Femur (tissue), 1 donor: ENCODE measurements around the gene CCT3.

Source experiments
- DNase-seq: peaks from one replicate; pipeline ENCODE4 v3.0.0-alpha.2; 2017

The CCT3 gene

GRCh38 chr1:156276966-156277381 lies 61.1 kb downstream of the CCT3 start:
- no peak for DNase-seq

- no peak for DNase-seq
Observed at GRCh38 chr1:156276532-156276931, 61.6 kb downstream of the CCT3 start.

GRCh38 chr1:156270314-156270713 lies 67.8 kb downstream of the CCT3 start:
- no peak for DNase-seq

GRCh38 chr1:156268336-156268735 lies 69.8 kb downstream of the CCT3 start:
- no peak for DNase-seq

- DNase-seq = no peak
Observed at GRCh38 chr1:156266051-156266450, 72.0 kb downstream of the CCT3 start.

GRCh38 chr1:156263288-156263655 lies 74.8 kb downstream of the CCT3 start:
- DNase-seq = no peak

- no peak for DNase-seq
Observed at GRCh38 chr1:156262461-156263287, 75.4 kb downstream of the CCT3 start.

- DNase-seq = no peak
Observed at GRCh38 chr1:156260896-156261295, 77.2 kb downstream of the CCT3 start.

- DNase-seq = no peak
Observed at GRCh38 chr1:156259805-156260204, 78.3 kb downstream of the CCT3 start.
